Left lobe of liver (tissue), 2 donors: Measurements from ENCODE around the gene ZNF222. TPM values are rescaled to one million over a fixed set of nuclear protein-coding genes. Genes with fewer than 3 reads are reported as not detected.

Source experiments
- ATAC-seq: fragments of 200-7000 bp; cut with Tn5 transposase; one replicate; pipeline ENCODE4 v1.9.1; 2020; ENCODE audit warnings: mild to moderate bottlenecking, moderate library complexity
- DNase-seq: peaks from one replicate; pipeline ENCODE4 v3.0.0-alpha.2; 2020; ENCODE audit warnings: low spot score
- total RNA-seq: library from RNA; stranded (reverse); gene quantifications from one replicate; pipeline ENCODE4 v1.2.1, GENCODE V29; 2021
- donor health status: DM: no; HTN: no; CAD: no; lungs with moderate emphysema.
- donor health status: DM: no; HTN: yes; CAD: no.

Gene ZNF222
- total RNA-seq, 1 donor from 2014 or later = 0.96 TPM

DNA sequence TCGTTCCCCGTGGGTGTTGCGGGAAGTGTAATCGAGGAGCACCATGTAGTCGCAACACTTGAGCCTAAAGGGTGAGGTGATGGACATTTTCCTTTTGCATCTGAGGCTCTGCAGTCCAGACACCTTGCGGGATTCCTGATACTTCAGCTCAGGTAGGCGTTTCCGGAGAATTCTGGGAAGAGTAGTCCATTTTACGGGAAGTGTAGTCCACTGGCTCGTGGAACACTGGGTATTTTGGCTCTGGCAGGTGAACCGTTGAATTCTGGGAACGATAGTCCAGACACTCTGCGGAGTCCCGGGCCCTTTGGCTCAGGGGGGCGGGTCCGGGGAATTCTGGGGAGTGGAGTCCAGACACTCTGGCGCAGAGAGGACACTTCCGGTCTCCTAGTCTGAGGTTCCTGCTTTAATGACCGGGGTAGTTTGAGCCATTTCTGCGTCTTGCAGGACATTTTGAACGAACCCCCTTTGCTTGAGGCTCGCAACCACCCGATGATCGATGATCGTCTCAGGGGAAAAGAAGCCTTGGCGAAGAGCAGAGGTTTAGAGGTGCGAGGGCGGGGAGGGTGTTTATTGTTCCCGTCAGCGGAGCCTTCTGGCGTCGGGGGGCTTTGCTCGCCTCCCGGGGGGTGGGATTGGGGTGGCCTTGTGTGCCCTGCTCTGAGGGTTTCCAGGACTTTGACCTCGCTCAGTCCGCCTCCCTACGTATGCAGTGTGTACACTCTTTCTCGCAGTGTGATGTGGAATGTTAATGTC, 26.6 kb downstream of the ZNF222 start, which contains the start of gene ZNF223:
Gene ZNF223 (plus strand): TSS at position 387 of the 753 bp plus-strand sequence. CDS start 3,141 bp downstream, outside the sequence.
- ATAC-seq (peak; percentile 100), DNase-seq (peak; percentile 97)

DNA sequence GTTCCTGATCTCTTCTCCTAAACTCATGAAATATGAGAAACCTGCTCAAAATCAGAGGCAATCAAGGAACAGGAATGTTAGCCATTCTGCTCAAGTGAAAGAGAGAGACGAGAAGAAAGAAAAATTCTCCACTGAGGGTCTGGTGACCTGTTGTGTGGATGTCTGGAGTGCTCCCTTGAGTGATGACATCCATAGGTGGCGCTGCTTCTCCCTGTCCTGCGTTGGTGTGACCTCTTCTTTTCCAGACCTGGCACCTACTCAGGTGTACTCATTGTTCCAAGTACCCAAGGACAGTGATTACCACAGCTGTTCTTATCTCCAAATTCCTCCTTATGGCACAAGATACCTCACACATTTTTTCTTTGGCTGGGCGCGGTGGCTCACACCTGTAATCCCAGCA, 30.7 kb downstream of the ZNF222 start:
- DNase-seq (no peak), ATAC-seq (no peak)

DNA sequence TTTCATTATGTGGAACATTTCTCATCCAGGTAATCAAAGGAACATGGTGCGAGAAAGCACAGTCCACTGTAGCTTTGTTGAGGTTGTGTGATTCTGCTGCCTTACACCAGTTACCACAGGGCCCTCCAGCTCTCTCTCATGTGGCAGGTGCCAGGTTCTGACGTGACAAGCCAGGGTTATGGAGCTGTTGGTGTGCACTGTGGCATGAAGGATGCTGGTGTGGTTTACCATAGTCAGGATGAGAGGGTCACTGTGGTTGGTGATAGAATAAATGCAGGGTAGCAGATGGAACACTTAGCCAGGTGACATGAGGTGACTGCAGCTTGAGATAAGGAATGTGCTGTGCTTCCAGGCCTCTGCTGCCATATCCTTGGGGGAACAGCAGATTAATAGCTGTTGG, 34.0 kb downstream of the ZNF222 start:
- no peak for DNase-seq
- ATAC-seq = no peak

DNA sequence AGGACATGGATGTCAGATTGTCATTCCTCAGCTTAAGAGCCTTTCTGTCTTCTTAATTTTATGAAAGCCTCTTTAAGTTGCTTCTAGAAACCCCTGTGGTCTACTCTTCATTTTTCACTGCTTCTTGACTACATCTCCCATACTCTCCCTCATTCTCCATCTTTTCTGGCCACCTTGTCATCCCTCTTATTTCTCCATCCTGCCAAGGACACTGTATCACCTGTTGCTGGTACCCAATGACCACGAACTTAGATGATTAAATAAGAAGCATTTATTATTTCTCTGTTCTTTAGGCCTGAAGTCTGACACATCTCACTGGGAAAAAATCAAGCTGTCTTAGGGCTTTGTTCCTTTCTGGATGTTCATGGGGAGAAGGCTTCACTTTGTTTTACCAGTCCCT, 35.9 kb downstream of the ZNF222 start:
- ATAC-seq (no peak), DNase-seq (no peak)

DNA sequence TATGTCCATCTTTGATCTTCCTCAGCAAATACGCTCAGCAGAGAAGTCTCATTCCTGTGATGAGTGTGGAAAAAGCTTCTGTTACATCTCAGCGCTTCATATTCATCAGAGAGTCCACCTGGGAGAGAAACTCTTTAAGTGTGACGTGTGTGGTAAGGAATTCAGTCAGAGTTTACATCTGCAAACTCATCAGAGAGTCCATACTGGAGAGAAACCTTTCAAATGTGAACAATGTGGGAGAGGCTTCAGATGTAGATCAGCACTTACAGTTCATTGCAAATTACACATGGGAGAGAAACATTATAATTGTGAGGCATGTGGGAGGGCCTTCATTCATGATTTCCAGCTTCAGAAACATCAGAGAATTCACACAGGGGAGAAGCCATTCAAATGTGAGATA, 41.1 kb downstream of the ZNF222 start:
- DNase-seq (no peak), ATAC-seq (no peak)

DNA sequence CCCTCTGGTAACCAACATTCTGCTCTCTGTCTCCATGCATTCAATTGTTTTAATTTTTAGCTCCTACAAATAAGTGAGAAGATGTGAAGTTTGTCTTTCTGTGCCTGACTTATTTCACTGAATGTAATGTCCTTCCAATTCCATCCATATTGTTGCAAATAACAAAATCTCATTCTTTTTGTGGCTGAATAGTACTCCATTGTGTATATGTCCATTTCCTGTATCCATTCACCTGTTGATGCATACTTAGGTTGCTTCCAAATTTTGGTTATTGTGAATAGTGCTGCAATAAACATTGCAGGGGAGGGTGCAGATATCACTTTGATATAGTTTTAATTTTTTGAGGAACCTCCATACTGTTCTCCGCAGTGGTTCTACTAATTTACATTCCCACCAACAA, 44.2 kb downstream of the ZNF222 start:
- DNase-seq = no peak

DNA sequence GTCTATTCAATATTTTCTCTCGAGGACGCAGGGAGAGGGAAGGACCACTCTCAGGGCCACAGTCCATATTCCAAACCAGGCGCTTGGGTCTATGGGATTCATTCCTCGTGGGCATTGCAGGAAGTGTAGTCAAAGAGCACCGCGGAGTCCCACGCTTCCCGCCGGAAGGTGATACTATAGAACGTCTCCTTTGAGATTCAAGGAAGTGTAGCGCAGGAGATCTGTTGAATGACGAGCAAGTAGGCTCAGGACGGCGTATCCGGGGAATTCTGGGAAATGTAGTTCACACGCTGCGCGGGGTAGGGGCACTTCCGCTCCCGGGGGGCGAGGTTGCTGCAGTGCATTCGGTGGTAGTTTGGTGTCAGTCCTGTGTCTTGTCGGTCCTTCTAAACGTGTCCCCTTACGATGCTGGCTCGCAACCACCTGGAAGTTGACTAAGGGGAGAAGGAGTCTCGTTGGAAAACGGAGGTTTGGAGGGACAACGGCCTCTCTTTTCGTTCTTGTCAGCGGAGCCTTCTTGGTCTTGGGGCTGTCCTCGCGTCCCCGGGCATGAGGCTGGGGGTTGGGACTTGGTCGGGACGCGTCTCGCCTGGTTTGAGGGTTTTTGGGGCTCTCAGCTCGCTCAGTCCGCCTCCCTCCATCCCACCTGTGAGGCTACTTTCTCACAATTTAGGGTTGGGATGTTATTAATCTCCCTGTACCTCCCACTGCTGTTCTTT, 46.8 kb downstream of the ZNF222 start, which contains the start of gene ZNF284:
Gene ZNF284 (plus strand): TSS at position 336 of the 719 bp plus-strand sequence. CDS start 4,231 bp downstream, outside the sequence.
- DNase-seq = peak; percentile 82
- ATAC-seq = peak; percentile 100

More for the DNA sequence above, 44.2 kb downstream of the ZNF222 start:
- ATAC-seq = no peak

DNA sequence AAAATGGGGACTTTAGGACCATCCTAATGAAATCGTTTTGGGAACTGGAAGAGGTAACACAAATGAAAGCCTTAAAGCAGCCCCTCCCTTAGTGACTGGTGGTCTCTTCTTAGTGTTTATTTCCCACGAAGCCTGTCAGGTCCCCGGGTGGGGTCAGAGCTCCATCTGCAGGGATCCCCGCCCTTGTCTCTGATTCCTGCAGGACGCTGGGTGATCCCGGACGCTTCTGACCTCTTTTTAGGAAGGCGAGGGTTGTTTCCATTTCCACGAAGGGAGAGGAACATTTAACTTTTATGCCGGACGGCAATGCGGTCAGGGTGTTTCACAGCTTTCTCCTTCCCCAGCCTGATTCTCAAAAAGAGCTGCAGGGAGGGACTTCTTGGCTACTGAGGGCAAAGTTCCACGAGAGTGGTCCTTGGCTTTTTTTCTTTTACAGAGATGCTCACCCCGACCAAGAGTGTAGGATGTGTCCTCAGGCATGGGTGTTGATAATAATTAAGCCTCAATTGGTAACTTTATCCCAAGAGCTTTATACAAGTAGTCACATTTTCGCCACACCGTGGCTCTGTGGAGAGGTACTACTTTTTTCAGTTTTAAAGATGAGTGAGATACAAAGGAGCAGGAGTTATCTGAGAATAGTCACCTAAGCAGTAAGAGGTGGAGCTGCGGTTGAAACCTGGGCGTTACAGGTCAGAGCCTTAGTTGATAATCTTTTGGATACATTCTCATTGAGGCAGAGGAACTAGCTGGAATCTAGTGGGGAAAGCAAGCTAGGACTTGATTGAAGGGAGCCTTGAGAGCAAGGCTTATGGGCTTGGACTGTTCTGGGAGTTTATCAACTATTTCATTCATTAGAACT, 47.6 kb downstream of the ZNF222 start:
- no peak for ATAC-seq
- no peak for DNase-seq

DNA sequence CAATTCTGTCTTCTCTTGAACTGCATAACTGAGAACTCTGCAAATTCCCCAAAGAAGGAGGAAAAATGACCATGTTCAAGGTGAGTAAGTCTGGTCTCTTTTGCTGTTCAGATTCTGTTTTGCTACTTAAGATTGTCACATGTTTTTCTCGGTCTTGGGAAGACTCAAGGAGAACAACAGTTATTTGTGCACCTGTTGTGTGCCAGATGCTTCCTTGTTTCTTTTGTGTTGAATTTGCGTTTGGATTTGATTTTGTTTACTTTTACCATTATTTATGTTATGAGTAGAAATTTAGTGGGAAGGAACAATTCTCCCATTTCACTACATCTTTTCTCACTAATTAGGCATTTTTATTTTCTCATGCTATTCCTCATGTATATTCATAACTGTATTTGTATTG, 51.1 kb downstream of the ZNF222 start:
- no peak for ATAC-seq
- no peak for DNase-seq

Other genes with a start within 250 kb of the ZNF222 start
- gene KCNN4, start 244.4 kb upstream of the ZNF222 start, total RNA-seq = 0.43 TPM
- gene LYPD5, start 222.9 kb upstream of the ZNF222 start, total RNA-seq = not detected
- 2.6 TPM for gene ZNF283, start 198.1 kb upstream of the ZNF222 start, total RNA-seq
- 0.40 TPM for gene ZNF404, start 141.4 kb upstream of the ZNF222 start, total RNA-seq
- gene ZNF45, start 90.1 kb upstream of the ZNF222 start, total RNA-seq = 3.3 TPM
- 2.9 TPM for gene ZNF221, start 74.2 kb upstream of the ZNF222 start, total RNA-seq
- 2.7 TPM for gene ZNF155, start 41.2 kb upstream of the ZNF222 start, total RNA-seq
- 1.7 TPM for gene ZNF230, start 22.4 kb upstream of the ZNF222 start, total RNA-seq
- gene ZNF223, start 26.7 kb downstream of the ZNF222 start, total RNA-seq = 1.2 TPM
- 0.68 TPM for gene ZNF284, start 46.8 kb downstream of the ZNF222 start, total RNA-seq
- 9.7 TPM for gene ZNF224, start 69.0 kb downstream of the ZNF222 start, total RNA-seq
- 1.8 TPM for gene ZNF225, start 88.0 kb downstream of the ZNF222 start, total RNA-seq
- 3.6 TPM for gene ZNF234, start 116.2 kb downstream of the ZNF222 start, total RNA-seq
- 8.3 TPM for gene ZNF226, start 139.7 kb downstream of the ZNF222 start, total RNA-seq
- gene ZNF227, start 187.2 kb downstream of the ZNF222 start, total RNA-seq = 6.0 TPM
- gene ZNF233, start 234.5 kb downstream of the ZNF222 start, total RNA-seq = not detected